NOMO-1 (cell line): ENCODE data around the gene EYA2.

Experiments
- DNase-seq, 2 experiments: peaks; one replicate each; lab custom pipeline; 2025; ENCODE audit not compliant: unreplicated experiment in 2 of 2; lab: John Stamatoyannopoulos, UW

EYA2 gene

DNA sequence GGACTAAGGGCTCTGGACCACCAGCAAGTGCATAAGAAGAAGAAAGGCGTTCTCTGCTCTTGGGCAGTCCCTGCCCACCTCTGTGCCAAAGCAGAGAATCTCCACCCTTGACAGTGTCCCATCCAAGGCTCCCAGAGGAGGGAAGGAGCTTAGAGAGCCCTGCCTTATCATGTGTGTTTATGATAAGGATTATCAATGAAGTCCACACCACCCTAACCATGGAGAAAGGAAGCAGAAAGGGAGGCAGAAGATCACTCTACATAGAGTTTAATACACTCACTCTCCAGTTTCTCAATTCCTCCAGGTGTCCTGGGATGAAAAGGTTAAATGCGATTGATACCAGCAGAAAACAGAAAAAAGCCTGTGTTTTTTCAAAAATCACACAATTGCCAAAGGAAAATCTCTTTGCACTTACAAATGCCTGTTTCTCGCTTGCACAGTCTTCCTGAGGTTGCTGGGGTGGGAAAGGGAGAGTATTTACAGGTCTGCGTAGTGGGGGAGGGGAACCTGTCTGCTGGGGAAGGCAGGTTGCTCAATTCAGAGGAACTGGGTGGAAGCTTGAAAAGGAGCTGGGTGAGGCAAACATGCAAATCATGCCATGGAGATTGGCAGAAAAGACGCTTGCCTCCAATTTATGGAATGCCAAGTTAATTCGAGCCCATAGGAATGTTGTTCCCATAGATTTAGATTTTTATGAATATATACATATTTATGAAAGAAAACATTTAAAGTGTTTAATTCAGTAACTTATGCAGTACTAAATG is 104.0 kb downstream of the EYA2 start:
- peak in 1 of 2 experiments; percentile 14 for DNase-seq

DNA sequence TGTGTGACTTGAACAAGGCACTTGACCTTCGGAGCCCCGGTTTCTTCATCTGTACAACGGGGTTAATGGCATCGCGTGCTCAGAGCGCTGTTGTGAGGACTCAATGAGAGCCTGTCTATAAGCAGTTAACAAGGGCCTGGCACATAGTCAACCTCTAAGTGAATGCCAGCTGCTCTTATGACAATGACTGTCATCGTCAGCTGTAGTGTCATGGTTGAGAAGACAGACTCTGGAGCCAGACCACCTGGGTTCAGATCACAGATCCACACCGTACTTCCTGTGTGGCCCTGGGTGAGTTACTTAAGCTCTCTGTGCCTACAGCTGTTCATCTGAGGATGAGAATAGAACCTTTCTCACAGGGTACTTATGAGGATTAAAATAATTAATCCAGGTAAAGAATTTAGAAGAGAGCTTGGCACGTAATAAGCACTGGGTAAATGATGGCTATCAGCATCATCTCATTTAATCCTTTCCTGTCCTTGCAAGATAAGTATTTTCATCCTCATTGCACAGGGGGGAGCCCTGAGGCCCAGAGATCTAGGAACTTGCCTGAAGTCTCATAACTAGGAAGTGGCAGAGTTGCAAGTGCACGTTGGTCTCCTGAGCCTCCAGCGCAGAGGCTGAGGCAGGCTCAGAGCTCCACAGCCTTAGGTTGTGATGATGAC is 105.3 kb downstream of the EYA2 start:
- DNase-seq, result no peak

DNA sequence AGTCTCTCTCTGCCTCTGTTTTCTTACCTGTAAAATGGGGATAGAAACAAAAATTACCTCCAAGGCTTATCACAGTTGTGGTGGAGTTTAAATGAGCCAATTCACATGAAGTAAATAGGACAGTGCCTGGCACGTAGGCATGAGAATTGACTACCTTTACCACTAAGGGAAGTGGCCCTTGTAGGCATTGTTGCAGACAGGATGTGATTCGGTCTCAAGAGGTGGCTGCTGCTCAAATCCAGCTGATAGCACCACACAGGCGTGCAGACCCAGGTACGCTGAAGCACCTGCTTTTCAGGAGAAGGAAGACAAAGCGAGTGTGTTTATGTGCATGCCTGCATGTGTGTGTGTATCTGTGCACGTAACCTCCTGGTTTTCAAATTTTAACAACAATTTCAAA is 108.6 kb downstream of the EYA2 start:
- no peak for DNase-seq

DNA sequence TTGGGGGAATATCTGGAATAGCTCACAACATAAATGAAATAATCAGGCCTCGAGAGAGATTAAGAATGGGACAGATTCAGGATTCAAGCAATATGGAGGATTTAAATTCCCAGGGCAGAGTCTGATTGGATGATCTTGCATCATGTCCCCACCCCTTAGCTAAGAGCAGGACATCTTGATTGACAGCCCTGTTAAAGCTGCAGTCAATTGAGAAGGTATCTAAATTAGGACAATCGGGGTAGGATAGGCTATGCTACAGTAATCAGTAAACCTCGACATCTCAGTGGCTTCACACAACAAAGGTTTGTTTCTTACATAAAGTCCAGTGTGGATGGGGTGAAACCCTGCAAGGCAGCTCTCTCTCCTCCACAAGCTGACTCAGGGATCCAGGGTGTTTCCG is 109.5 kb downstream of the EYA2 start:
- no peak for DNase-seq

DNA sequence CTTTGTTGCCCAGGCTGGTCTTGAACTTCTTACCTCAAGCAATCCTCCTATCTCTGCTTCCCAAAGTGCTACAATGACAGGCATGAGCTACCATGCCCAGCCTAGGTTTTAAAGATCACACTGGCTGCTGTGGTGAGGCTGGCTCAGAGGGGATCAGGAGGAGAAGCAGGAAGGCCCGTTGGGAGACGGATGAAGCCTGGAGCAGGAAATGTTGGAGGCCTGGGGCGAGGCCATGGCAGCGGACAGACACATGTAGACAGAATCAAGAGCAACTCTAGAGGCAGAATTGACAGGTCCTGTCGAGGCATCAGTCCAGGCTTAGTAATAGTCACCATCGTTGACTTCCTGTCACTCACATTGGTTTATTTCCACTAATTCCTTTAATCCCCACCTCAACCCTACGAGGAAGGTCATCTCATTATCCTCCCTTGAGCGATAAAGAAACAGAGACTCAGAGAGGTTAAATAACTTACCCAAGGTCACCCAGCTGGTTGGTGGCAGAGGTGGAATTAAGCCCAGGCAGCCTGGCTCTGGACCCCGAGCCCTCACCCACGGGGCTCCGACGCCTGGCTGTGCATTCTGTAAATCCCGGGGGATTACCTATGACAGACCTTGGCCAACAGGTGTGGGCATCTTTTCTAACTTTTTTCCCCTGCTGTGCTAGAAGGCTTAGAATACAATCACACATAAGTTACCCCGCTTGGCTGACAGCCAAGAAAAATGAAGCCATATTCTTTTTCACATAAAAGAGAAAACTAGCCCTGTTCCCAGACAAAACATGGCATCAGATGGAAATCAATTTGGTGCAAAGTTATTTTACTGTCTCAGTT is 113.4 kb downstream of the EYA2 start:
- no peak for DNase-seq

DNA sequence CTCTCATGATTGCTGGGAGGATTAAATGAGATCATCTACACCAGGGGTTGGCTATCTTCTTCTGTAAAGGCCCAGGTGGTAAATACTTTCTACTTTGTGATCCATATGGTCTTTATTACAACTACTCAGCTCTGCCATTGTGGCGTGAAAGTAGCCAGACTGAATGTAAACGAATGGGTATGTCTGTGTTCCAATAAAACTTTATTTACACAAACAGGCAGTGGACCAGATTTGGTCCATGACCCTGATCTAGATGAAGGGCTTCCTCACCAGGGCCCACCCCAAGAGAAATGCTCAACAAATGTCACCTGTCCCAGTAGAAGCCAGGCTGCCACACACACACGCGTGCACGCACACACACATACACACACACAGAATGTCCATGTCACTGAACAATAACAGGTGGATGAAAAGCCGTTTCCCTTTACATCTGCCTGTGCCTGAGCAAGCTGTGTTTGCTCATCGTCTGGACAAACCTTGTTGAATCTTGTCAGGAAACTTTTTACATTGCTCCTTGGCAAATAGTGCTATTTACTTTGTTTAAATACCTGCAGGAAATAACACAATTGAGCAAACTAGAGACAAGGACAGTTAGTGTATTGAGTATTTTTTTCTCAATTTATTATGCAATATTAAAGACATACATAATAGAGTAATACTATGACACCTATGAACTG is 114.3 kb downstream of the EYA2 start:
- DNase-seq, result no peak

DNA sequence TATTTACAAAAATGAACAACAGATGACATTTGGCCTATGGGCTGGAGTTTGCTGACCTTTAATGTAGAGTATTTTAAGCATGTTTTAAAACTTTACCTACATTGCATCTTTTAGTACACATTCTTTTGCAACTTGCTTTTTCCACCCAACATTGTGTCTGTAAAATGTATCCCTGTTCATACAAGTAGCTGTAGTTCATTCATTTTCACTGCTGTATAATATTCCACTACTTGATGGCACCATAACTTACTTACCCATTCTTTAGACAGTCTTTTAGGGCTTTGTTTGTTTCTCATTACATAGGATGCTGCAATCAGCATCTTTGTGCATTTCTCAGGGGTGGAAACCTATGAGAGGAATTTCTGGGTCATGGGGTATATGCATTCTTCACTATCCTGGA is 115.1 kb downstream of the EYA2 start:
- DNase-seq, result no peak

DNA sequence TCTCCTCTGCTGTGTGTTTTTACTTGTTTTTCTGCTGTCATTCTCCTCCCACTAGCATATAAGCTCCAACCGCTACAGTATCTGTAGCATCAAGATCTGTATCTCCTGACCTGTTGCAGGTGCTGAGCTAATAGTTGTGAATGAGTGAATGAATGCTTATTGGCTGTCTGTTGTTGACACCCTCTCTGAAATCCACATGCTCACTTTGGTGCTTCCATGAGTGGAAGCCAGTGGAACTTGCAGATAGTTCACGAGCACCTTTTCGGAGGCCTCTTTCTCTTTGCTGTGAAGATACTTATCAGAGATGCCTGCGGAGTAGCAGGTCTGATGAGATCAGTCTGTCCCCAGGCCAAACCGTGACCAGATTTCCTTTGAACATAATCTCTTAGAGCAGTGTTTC is 117.3 kb downstream of the EYA2 start:
- no peak for DNase-seq

DNA sequence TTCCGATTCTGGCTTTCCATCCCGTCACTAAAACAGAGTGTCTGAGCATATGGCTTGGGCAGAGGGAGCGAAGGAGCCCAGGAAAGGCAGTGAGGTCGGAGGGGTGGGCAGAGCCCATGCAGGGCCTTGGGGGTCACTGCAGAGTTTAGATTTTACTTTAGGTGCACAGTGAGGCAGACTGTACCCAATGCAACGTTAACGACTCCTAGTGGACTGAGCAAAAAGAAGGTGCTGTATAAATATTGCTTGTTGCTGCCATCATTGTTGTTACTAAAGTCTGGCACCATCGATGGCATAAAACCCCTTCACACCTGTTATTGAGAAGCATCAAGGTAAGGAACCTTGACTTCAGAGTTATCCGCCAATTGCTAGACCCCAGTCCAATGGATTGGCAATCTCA is 119.0 kb downstream of the EYA2 start:
- no peak for DNase-seq

DNA sequence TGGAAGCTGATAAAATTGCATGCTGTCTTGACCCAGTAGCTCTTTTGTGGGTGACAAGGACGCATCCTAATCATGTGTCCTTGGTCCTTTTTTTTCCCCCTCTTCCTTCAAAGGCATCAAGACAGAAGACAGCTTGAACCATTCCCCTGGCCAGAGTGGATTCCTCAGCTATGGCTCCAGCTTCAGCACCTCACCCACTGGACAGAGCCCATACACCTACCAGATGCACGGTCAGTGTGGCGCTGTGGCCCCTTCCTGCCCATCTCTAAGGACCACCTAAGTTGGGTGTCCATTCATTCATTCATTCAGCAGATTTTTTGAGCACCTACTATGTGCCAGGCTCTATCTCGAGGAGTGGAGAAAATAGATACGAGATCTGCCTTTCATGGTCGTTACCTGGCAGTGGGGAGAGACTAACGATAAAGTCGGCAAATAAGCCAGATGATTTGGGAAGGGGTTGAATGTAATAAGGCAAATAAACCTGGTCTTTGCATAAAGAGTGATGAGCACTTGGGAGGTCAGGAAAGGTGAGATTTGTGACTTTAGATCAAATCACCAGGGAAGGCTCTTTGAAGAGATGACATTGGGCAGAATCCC is 121.5 kb downstream of the EYA2 start:
- no peak for DNase-seq

DNA sequence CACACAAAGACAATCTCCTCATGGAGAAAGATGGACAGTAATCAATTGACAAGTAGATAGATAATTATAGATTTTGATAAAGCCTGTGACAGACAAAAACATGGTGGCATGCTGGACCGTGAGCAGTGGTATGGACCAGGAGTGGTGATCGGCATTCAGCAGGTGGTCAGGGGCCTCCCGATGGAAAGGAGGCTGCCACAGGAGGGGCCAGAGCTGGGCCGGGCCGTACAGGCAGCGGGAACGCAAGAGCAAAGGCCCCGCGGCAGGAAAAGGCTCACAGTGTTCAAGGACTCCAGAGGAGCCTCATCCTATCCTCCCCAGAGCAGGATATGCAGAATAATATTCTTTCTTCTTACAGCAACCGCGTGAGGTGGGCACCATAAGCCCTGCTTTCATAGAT is 123.7 kb downstream of the EYA2 start:
- no peak for DNase-seq

DNA sequence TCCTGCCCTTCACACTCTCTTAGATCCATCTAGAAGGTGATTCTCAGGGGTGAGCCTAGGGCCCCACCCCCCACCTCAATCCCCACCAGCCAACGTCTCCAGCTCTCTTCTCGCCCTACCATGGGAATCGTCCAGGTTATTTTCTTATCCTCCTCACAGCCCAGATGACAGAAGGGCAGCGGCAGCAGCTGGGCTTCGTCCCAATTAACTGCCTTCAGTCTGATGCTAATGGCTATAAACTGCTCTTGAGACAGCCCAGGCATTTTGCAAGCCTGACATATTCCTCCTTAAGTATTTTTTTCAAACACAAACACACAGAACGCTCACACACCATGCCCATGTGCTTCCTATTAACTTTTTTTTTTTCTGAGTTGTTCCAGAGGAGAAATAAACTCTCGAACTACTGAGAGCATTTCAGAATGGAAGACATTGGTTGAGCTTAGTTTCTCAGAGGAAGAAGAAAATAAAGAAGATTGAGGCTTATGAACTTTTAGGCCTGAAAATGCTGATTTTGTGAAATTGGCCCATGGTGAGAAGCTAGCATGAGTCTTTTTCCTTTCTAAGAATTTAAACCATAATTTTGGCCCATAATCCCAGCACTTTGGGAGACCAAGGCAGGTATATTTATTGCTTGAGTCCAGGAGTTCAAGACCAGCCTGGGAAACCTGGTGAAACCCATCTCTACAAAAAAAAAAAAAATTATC is 124.6 kb downstream of the EYA2 start:
- no peak for DNase-seq

DNA sequence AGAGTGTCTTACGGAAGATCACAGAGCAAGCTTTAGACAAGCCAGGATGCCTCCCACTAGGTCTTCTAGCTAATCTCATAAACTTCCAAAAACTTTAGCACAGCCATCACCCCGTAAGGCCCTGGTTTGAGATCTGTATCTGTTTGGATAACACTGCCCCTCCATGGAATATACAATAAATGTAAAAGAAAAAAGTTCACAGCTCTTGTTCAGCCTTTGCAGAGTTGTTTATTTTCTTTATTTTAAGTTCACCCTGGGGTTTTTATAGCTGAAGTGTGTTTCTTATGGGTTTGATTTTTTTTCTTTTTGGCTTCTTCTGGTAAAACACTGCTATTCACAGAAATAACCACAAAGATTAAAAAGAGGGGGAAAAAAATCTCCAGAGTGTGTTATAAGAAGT is 125.6 kb downstream of the EYA2 start:
- DNase-seq, result no peak

DNA sequence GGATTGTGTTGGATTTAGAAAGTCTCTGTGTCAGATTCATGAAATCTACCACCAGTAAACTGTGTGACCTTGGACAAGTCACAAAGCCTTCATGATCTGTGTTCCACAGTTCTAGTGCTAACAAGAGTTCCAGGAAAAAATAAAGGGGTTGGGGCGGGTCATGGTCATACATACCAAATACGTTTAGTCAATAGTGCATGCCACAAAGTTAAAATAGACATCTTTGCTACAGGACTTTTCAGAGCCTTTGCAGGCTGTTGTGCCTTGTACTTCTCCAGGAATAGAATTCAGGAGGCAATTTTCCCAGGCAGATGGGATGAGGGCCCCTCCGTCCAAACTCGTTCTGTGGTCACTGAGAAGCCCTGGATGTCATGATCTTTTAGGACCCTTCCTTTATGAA is 127.2 kb downstream of the EYA2 start:
- no peak for DNase-seq

DNA sequence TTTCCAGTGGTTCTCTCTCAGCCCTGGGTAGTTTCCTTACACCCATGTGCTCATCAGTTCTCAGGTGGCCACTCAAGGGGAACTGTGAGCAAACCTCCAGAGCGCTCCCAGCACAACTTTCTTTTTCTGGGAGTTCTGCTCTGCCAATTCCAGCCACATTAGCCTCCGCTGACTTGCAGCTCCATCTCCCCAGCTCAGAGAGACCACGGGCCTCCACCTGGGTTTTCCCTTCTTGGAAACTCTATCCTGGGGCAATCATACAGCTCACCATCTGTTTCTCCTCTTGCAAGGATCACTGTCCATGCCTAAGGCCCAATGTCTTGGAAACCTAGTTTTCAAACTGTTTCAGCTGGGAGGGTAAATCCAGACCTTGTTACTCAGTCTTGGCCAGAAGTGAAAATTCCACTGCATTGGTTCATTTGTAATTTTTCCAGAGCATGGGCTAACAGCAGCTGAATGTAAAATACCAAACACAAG is 129.9 kb downstream of the EYA2 start:
- DNase-seq, result no peak

DNA sequence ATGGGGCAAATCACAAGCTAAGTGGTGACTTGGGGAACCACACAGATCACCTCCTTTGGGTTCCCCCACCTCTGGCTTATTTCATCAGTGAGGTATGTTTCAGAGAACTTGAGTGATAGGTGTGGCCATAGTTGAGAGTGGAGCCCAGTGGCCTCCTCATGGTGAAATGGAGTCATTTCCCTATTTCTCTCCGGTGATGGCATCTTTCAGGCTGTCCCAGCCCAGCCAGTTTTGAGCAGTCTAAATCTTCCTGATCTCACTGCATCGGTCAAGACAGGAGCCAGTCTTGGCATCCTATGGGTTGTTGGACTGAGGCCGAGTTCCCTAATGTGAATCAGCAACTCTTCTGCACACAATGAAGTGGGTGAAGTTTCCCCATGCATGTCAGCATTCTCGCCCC is 132.4 kb downstream of the EYA2 start:
- peak in 1 of 2 experiments; percentile 11 for DNase-seq

DNA sequence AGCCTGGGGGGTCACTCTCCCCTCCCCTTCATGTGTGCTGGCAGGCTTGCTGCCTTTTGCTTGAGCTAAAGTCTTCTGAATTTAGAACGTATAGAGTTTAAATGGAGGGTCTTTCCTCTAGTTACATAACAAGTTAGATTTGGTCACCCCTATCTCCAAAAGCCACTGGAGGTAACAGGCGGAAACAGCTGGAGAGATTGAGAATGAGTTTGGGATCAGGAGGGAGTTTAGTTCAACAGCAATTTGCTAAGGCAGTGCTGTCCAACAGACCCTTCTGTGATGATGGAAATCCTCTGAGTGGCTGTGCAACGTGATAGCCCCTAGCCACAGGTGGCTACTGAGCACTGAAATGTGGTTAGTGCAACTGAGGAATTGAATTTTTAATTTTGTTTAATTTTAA is 132.8 kb downstream of the EYA2 start:
- DNase-seq, result no peak

DNA sequence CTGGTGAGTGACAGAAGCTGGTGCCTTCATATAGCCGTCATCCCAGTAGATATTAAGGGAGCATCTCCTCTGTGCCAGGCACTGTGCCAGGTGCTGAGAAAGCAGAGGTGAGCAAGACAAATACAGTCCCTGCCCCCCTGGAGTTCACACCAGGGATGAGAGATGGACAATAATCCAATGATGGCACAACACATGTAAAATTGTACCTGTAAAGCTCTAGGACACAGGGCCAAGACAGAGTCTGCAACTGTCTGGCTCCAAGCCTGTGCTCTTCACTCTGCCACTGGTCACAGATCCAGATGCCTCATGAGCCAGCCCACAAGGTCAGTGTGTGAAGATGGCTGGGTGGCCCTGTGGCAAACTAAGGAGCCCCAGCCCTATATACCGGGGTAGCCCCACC is 133.8 kb downstream of the EYA2 start:
- DNase-seq, result no peak

DNA sequence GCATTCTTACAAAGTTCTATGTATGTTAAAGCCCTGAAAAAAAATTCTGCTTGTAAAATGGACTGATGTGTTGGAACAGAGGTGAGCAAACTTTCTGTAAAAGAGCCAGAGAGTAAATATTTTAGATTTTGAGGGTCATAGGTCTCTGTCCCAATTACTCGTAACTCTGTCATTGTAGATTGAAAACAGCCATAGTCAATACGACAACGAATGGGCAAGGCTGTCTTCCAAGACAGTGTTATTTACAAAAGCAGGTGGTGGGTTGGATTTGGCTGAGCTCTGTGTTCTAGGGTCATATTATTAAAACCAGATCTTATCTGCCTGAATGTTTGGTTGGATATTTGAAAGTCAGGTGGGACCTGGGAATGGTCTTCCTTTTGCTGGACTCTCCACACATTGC is 135.2 kb downstream of the EYA2 start:
- DNase-seq, result no peak

DNA sequence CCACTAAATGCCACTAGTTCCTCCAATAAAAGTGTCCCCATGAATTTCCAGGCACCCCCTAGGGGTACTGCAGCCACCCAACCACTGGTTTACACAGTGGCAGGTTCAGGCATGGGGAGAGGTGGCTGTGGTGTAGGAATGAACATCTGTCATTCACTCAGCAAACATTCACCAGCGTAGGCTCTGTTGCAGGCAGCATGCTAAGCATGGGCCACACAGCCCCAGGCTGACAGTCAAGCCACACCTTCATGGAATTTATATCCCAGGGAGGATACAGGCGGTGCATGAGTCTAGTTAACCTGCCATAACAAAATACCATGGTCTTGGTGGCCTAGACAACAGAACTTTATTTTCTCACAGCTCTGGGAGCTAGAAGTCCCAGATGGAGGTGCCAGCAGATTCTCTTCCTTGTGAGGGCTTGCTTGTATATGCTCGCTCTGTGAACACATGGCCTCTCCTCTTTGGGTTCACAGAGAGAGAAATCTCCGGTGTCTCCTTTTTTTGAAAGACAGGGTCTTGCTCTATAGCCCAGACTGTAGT is 135.7 kb downstream of the EYA2 start:
- DNase-seq, result no peak
